NCI-H2107 (cell line): Measurements from ENCODE around the gene SLC22A9.
"Not testable (repeated sequence)": the region's sequence is repeated elsewhere in the genome, so short reads cannot be mapped to it uniquely, and the experiment has no call there.

Experiments used
- DNase-seq: peaks from one replicate; lab custom pipeline; 2025; lab: John Stamatoyannopoulos, UW

Gene SLC22A9

DNA sequence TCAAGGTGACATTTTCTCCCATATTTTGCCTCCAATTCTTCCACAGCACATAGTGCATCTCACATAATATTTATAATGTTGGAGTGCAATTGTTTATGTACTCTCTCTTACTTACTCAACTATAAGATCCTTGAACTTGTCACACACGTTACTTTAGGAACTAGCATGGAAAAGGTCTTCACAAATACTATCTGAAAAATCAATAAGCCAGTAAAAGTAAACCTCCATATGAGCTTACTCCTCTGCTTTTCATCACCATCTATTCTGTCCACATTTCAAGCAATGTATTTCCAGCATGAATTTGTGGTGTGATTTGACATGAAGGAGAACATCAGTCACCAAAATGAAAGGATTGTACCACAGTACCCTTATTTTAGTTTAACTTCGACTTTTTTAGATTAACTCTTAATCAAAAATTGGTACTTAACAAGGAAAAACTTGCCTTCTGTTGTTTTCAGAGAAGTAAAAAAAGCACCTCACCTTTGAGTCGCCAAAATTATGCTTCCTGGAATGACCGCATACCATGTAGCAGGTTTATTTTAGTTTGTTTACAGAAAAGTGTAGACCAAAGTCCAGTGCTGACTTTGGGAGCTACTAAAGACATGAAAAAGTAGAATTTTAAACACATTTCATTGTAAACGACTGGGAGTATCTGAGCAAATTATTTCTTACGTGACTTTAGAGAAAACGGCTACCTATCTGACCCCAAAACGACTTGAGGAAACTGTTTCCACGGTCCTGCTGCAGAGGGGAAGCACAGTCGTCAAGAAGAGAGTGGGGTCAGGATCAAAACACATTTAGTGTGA lies at the start of gene SLC22A9:
Gene SLC22A9 (plus strand): TSS at position 621 of the 806 bp plus-strand sequence. CDS start 272 bp downstream, outside the sequence.
- DNase-seq: no peak

DNA sequence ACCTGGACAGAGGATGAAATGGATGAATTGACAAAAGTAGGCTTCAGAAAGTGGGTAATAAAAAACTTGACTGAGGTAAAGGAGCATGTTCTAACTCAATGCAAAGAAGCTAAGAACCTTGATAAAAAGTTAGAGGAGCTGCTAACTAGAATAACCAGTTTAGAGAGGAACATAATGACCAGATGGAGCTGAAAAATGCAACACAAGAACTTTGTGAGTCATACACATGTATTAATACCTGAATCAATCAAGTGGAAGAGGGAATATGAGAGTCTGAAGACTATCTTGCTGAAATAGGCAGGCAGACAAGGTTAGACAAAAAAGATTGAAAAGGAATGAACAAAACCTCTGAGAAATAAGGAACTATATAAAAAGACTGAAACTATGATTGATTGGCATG lies 47.9 kb upstream of the SLC22A9 start:
- no peak for DNase-seq

DNA sequence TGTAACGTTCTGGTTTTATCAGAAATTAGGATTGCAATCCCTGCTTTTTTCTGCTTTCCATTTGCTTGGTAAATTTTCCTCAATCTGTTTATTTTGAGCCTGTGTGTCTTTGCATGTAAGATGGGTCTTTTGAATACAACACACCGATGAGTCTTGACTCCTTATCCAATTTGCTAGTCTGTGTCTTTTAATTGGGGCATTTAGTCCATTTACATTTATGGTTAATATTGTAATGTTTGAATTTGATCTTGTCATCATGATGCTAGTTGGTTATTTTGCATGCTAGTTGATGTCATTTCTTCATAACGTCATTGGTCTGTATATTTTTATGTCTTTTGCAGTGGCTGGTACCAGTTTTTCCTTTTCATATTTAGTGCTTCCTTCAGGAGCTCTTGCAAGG lies 34.5 kb upstream of the SLC22A9 start:
- not testable (repeated sequence) for DNase-seq

DNA sequence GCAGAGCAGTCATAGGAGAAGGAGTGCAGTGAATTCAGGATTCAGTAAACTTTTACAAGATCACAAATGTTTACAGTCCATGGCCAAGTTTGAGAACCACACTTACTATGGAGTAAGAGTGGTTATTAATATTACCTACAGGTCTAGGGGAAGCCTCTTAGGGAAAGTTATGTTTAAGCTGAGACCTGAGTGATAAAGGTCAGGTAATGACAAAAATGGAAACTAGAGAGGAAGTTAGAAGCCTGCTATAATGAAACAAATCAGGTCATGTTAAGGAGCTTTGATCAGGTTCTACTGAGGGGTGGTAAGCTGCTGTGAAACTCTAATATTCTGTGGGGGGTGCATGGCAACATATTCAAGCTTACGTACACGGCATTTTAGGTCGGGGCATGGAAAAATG lies 32.5 kb upstream of the SLC22A9 start:
- DNase-seq: no peak

DNA sequence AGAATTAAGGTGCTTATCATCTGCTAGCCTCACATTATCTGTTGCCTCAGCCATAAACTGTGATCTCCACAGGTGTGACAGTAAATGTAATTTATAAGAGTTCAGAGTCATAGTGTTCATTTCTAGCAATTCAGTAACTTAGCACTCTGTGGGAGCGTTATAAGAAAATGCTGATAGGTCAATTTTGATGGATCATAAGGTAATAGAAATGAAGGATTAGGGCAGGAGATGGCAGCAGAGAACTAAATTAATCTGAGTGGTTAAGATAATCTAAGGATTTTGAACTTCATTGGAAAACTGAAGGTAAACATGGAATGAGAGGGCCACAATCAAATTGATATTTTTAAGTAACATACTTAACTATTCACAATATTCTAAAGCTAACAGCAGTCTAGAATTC lies 26.5 kb upstream of the SLC22A9 start:
- DNase-seq: no peak

DNA sequence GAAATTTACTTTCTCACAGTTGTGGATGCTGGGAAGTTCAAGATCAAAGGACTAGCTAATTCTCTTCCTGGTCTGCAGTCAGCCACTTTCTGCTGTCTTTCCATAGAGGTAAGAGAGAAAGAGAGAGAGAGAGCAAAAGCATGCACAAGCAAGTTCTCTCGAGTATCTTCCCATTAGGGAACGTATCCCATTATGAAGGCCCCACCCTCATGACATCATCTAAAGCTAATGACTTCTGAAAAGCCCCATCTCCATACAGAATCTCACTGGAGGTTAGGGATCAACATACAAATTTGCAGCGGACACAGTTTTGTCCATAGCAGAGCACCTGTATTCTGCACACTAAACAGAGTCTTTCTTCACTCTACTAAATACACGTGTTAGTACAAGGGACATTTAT lies 17.4 kb upstream of the SLC22A9 start:
- no peak for DNase-seq

DNA sequence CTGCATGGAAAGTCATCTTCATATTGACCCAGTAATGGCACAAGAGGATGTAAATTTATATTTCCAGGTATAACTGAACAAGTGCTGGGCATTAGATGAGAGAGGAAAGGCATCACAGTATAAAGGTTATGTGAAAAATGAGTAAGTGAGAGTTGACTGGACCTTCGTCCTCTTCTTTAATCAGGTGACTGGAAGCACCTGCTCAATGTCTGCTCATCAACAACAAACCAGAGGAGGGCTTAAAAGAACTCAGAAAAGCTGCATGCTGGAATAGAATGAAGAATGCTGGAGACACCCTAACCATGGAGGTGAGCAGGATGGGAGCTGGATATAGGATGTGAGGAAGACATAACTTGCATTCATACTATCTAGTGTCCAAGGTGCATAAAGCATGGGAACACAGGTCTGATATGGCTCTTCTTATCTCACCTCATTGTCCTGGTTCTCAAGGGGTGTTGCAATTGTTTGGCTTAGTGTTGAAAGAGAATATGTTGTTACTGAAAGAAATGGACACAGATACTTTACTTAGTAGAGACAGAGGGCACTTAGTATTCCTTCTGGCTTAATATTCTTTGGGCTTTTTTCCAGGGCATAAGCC lies 7.3 kb upstream of the SLC22A9 start:
- DNase-seq: no peak

DNA sequence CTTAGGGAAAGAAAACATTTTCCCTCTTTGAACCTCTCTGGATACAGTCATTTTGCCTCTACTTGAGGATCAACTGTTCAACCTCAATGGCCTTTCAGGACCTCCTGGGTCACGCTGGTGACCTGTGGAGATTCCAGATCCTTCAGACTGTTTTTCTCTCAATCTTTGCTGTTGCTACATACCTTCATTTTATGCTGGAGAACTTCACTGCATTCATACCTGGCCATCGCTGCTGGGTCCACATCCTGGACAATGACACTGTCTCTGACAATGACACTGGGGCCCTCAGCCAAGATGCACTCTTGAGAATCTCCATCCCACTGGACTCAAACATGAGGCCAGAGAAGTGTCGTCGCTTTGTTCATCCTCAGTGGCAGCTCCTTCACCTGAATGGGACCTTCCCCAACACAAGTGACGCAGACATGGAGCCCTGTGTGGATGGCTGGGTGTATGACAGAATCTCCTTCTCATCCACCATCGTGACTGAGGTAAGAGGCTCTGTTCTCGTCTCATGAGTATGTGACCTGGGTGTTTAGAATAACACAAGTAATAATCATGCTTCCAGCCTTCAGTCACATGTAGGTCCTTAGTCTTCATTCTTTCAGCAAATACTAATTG lies 495 bp downstream of the SLC22A9 start:
- DNase-seq: no peak

DNA sequence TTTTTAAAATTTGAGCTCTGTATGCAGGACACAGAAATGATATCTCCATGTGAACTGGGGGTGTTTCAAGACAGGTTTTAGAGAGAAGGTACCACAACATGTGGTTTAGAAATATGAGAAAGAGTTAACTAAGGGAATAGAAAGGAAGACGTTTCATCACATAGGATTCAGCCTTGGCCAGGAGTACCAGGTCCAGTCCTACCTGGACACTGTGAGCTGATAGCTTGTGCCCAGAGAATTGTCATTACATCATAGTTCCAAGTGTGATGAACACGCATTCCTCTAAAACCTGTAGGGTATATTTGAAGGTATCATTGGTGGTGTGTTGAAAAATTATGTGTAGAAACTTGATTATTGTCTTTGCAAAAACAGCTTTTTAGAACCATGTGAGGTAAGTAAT lies 1.8 kb downstream of the SLC22A9 start:
- DNase-seq: no peak

DNA sequence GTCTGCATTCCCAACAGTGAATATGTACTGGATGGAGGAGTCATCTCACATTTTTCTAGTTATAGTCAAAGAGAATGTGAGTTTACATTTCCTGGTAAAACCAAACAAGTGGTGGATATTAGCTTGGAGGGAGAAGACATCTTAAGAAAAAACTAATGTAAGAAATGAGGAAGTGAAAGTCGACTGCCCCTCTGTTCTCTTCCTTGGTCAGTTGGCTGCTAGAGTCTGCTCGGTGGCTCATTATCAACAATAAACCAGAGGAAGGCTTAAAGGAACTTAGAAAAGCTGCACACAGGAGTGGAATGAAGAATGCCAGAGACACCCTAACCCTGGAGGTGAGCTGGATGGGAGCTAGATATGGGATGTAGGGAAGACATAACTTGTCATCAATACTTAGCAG lies 5.8 kb downstream of the SLC22A9 start:
- no peak for DNase-seq

DNA sequence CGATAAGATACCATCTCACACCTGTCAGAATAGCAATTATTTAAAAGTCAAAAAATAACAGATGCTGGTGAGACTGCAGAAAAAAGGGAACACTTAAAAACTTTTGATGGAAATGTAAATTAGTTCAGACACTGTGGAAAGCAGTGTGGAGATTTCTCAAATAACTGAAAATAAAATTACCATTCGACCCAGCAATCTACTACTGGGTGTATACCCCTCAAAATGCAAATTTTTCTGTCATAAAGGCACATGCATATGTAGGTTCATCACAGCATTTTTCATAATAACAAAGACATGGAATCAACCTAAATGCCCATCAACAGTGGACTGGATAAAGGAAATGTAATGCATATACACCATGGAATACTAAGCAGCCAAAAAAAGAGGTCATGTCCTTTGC lies 10.5 kb downstream of the SLC22A9 start:
- DNase-seq: no peak

DNA sequence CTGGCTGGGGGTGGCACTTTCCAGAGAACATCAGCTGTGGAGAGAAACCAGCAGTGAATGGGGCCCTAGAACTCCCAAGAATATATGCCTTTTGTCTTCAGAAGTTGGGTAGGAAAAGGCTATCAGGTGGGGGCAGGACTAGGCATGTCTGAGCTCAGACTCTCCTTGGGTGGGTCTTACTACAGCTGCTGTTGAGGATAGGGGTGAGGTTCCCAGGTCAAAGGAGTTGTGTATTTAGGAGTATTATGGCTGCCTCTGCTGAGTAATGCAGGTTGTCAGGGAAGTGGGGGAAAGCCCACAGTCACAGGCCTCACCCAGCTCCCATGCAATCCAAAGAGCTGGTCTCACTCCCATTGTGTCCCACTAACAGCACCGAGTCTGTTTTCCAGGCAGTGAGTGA lies 26.1 kb downstream of the SLC22A9 start:
- no peak for DNase-seq

DNA sequence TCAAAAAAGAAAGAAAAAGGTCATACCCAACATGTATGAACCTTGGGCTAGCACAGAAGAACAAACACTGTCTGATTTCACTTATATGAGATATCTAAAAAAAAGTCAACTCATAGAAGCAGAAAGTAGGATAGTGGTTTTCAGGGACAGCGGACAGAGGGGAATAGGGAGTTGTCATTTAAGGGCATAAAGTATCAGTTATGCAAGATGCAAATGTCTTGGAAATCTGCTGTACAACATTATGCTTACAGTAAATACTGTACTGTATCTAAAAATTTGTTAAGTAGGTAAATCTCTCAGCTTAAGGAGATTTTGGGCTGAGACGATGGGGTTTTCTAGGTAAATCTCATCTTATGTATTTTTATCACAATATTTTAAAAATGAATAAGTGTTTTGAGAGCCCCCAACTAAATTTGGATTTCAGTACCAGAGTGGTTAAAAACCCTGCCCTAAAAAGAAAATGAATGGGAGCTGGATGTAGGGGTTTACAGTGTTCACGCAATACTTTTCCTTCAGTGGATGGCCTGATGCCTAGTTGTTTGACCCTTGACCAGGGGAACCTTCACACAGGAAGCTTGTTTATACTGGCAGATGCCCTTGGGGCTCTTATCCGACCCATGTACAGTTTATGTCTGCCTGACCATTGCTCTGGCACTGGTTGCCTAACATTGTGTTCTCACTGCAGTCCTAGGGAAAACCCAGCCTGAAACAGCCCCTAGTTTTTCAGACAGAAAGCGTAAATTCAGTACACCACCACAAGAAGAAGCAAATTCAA lies 34.8 kb downstream of the SLC22A9 start:
- DNase-seq: no peak

DNA sequence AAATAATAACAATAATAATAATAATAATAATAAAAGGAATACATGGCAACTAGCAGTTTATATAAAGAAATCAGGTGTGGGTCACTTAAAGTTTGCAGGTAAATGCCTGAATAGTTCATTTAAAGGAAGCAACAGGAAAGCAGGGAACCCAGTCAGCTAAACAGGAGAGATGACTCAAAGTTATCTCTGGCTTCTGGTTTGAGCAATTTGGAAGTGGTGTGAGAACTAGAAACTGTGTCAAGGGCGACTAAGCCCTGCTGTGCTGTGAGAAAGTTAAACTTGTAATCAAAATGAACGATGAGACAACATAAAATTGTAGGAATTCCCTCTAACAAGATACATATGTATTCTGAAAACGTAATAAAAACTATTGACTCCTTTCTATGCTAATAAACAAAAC lies 35.5 kb downstream of the SLC22A9 start:
- DNase-seq: no peak

DNA sequence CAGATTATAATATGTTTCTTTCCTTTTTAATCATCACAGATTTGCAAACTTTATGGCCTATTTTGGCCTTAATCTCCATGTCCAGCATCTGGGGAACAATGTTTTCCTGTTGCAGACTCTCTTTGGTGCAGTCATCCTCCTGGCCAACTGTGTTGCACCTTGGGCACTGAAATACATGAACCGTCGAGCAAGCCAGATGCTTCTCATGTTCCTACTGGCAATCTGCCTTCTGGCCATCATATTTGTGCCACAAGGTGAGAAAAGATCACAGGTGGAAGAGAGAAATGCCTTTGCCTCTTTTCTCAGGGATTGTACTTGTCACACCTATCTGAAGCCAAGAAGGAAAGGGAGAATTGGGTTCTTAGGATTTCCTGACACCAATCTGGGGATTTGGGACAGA lies 36.9 kb downstream of the SLC22A9 start:
- DNase-seq: no peak

DNA sequence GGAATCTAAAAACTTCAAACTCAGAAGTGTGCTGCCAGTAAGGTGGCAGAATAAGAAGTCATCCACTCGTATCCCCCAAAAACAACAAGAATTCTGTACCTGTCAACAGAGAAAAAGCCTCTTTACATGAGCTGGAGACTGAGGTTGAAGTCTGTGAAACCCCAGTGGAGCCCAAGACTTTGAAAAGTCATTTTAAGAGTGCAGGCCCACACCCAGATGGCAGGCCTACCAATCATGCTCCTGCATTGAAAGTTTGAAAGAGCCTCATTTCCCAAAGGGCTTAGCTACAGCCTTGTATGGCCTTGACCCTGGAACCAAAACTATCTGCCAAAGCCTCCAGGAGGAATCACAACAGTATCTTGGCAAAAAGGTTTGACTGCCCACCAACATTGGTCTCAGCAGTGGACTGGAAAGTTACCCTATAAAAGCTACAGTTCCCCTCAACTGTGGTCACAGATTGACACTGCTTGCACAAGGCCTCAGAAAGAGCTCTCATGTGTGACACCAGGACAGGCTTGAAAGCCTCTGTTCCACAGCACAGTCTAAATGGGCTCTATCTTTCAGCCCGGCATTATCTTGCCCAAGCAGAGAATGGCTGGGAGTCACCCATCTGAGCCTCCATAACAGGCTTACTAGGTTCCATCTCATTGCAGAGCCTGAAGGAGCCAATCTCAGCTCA lies 47.7 kb downstream of the SLC22A9 start:
- DNase-seq: no peak

DNA sequence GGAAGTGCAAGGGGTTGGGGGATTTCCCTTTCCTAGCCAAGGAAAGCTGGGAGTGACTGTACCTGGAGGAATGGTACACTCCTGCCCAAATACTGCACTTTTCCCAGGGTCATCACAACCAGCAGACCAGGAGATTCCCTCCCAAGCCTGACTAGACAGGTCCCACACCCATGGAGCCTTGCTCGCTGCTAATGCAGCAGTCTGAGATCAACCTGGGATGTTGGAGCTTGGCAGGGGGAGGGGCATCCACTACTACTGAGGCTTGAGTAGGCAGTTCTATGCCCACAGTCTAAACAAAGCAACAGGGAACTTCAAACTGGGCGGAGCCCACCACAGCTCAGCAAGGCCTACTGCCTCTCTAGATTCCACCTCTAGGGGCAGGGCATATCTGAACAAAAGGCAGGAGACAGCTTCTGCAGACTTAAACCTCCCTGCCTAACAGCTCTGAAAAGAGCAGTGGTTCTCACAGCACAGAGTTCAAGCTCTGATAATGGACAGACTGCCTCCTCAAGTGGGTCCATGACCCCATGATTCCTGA lies 58.5 kb downstream of the SLC22A9 start:
- DNase-seq: no peak

DNA sequence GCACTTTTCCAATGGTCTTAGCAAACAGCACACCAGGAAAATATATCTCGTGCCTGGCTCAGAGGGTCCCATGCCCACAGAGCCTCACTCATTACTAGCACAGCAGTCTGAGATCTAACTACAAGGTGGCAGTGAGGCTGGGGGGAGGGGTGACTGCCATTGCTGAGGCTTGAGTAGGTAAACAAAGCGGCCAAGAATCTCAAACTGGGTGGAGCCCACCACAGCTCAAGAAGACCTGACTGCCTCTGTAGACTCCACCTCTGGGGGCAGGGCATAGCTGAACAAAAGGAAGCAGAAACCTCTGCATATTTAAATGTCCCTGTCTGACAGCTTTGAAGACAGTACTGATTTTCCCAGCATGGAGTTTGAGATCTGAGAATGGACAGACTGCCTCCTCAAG lies 61.1 kb downstream of the SLC22A9 start:
- not testable (repeated sequence) for DNase-seq

DNA sequence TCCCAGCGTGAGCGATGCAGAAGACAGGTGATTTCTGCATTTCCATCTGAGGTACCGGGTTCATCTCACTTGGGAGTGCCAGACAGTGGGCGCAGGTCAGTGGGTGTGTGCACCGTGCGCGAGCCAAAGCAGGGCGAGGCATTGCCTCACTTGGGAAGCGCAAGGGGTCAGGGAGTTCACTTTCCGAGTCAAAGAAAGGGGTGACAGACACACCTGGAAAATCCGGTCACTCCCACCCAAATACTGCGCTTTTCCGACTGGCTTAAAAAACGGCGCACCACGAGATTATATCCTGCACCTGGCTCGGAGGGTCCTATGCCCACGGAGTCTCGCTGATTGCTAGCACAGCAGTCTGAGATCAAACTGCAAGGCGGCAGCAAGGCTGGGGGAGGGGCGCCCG lies 65.8 kb downstream of the SLC22A9 start:
- DNase-seq: not testable (repeated sequence)

DNA sequence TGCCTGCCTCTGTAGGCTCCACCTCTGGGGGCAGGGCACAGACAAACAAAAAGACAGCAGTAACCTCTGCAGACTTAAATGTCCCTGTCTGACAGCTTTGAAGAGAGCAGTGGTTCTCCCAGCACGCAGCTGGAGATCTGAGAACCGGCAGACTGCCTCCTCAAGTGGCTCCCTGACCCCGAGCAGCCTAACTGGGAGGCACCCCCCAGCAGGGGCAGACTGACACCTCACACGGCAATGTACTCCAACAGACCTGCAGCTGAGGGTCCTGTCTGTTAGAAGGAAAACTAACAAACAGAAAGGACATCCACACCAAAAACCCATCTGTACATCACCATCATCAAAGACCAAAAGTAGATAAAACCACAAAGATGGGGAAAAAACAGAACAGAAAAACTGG lies 66.2 kb downstream of the SLC22A9 start:
- DNase-seq: not testable (repeated sequence)

DNA sequence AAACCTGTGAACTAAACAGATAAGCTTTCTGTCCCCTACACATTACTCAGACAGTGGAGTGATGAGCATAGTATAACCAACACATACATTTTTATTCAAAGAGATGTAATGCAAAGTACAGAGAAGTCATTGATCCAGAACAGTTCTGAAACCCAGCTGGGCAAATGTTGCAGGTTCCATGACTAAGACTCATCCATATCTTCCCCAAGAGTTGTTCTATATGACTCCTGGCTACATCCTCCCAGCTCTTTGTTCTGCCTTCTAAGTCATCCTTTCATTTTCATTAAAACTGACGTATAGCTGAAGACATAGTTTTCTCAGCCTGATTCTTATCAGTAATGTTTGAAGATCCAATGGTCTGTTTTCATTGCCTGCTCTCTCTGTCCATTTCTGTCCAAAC lies 74.1 kb downstream of the SLC22A9 start:
- no peak for DNase-seq

DNA sequence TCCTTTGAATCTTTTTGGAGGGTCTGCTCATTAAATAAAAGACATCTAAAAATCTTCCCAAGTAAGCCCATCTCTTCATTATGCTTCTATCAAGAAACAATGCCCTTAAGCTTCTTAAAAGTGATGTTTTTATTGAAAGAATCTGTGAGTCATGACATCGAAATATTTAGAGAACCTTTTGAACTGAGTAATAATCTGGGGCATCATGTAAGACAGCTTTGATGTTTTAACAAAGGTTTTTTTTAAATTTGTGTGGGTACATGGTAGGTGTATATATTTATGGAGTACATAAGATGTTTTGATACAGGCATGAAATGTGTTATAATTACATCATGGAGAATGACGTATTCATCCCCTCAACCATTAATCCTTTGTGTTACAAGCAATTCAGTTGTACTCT lies 74.6 kb downstream of the SLC22A9 start:
- DNase-seq: no peak
